Thyroid gland (tissue), 4 donors: ENCODE data around the gene TGM1. TPM values are rescaled to one million over a fixed set of nuclear protein-coding genes. Genes with fewer than 3 reads are reported as not detected.

Source experiments
- DNase-seq, 2 donors: peaks; one replicate each; pipeline ENCODE4 v3.0.0-alpha.2; 2019
- H3K27ac ChIP-seq, 3 donors: fragments of 200-600 bp; sonication (generic); 1 replicate in 2 of 3; 2 replicates in 1 of 3; pipeline ENCODE4 v1.5.1; 2016 to 2019; ENCODE audit warnings: mild to moderate bottlenecking in 1 of 3, moderate library complexity in 1 of 3
- H3K27me3 ChIP-seq: fragments of 200-600 bp; sonication (generic); one replicate; pipeline ENCODE4 v1.5.1; 2019
- H3K36me3 ChIP-seq, 2 donors: fragments of 200-600 bp; sonication (generic); one replicate each; pipeline ENCODE4 v1.5.1; 2016 to 2019
- H3K4me1 ChIP-seq, 2 donors: fragments of 200-600 bp; sonication (generic); one replicate each; pipeline ENCODE4 v1.5.1; 2017 to 2019
- H3K4me3 ChIP-seq, 3 donors: fragments of 200-600 bp; sonication (generic); replicated peaks in 1 of 3; 1 replicate in 2 of 3; 2 replicates in 1 of 3; pipeline ENCODE4 v1.5.1; 2016; ENCODE audit warnings: mild to moderate bottlenecking in 1 of 3
- H3K9me3 ChIP-seq: fragments of 200-600 bp; sonication (generic); one replicate; pipeline ENCODE4 v1.5.1; 2017
- CTCF ChIP-seq, 6 experiments: fragments of 200-600 bp in 3 of 6; fragments of 450-650 bp in 3 of 6; sonication (generic) in 3 of 6; IDR thresholded peaks; one replicate each; pipeline ENCODE4 v1.5.1; 2016 to 2019; ENCODE audit warnings: antibody characterized with exemption in 6 of 6, mild to moderate bottlenecking in 2 of 6, inconsistent platforms in 1 of 6, moderate library complexity in 1 of 6
- POLR2A ChIP-seq, 2 donors: fragments of 450-650 bp; IDR thresholded peaks; one replicate each; pipeline ENCODE4 v1.6.1; 2017; ENCODE audit warnings: antibody characterized with exemption in 2 of 2, mild to moderate bottlenecking in 2 of 2, moderate library complexity in 1 of 2
- WGBS, 2 donors: methylation state at CpG; one replicate each; pipeline ENCODE4 v1.1.5; 2017; 5-methylcytosine and 5-hydroxymethylcytosine counted together
- intact Hi-C: fragments of 100-400 bp; cut with DNase I; formaldehyde crosslinking; loops from one replicate; pipeline ENCODE4 v1.15.1; 2023
- total RNA-seq, 4 donors: library from RNA; depleted of rRNA; stranded (reverse); fragments of >200 nt; gene quantifications; one replicate each; pipeline ENCODE4 v1.2.3, GENCODE V29; 2016

TGM1 gene
- total RNA-seq, 4 donors from 2014 or later, result 1.9 to 2.8 (median 2.0) TPM

GRCh38 chr14:24284501-24285035, 21.6 kb upstream of the TGM1 start:
- DNase-seq, result no peak
- Histone ChIP-seq H3K27ac (no peak overlapping the region), H3K36me3 (no peaks in the 10 kb centered on the region), H3K27me3 (no peaks in the 10 kb centered on the region), H3K4me3 (no peak overlapping the region), H3K9me3 (no peaks in the 10 kb centered on the region), H3K4me1 (peaks cover 4 to 17% of the 10 kb centered on the region in 2 donors)
- 84 to 85% methylated on average over 11 of the region's 11 CpGs for WGBS, 2 donors
- intact Hi-C loops, result no loop called here
- TF ChIP-seq CTCF (IDR thresholded peaks at IDR 0.05) (no peak), POLR2A (IDR thresholded peaks at IDR 0.05) (no peak)

GRCh38 chr14:24283796-24284460, 21.0 kb upstream of the TGM1 start:
- no peak overlapping the region for H3K27ac ChIP-seq
- 94% methylated on average over 4 to 5 of the region's 5 CpGs for WGBS, 2 donors

GRCh38 chr14:24282736-24283135, 19.8 kb upstream of the TGM1 start:
- no peak for DNase-seq
- intact Hi-C loops, result no loop called here
- 74 to 77% methylated on average over 3 of the region's 3 CpGs for WGBS, 2 donors
- Histone ChIP-seq H3K27me3 (no peaks in the 10 kb centered on the region), H3K4me3 (no peak overlapping the region), H3K9me3 (no peaks in the 10 kb centered on the region), H3K36me3 (no peaks in the 10 kb centered on the region), H3K27ac (no peak overlapping the region), H3K4me1 (peaks cover 4 to 17% of the 10 kb centered on the region in 2 donors)
- no peak for TF ChIP-seq POLR2A (IDR thresholded peaks at IDR 0.05)
- TF ChIP-seq CTCF (IDR thresholded peaks at IDR 0.05), result no peak

More at GRCh38 chr14:24283796-24284460, 21.0 kb upstream of the TGM1 start:
- Histone ChIP-seq H3K4me1 (peaks cover 4 to 17% of the 10 kb centered on the region in 2 donors), H3K36me3 (no peaks in the 10 kb centered on the region), H3K27me3 (no peaks in the 10 kb centered on the region), H3K4me3 (no peak overlapping the region), H3K9me3 (no peaks in the 10 kb centered on the region)
- no peak for TF ChIP-seq CTCF (IDR thresholded peaks at IDR 0.05)
- no peak for TF ChIP-seq POLR2A (IDR thresholded peaks at IDR 0.05)
- intact Hi-C loops, result no loop called here
- DNase-seq, result no peak

GRCh38 chr14:24281636-24282035, 18.7 kb upstream of the TGM1 start:
- TF ChIP-seq POLR2A (IDR thresholded peaks at IDR 0.05), result no peak
- no peak for TF ChIP-seq CTCF (IDR thresholded peaks at IDR 0.05)
- intact Hi-C loops, result no loop called here
- H3K9me3 ChIP-seq, result no peaks in the 10 kb centered on the region
- no peaks in the 10 kb centered on the region for H3K27me3 ChIP-seq
- no peak overlapping the region for H3K27ac ChIP-seq
- no peaks in the 10 kb centered on the region for H3K36me3 ChIP-seq
- no peak for DNase-seq
- WGBS, 2 donors, result 92 to 96% methylated on average over 7 of the region's 7 CpGs
- peaks cover 4 to 17% of the 10 kb centered on the region in 2 donors for H3K4me1 ChIP-seq
- H3K4me3 ChIP-seq, result no peak overlapping the region

GRCh38 chr14:24280797-24281460, 18.0 kb upstream of the TGM1 start:
- intact Hi-C loops, result no loop called here

More at GRCh38 chr14:24280797-24281460, 18.0 kb upstream of the TGM1 start:
- H3K9me3 ChIP-seq, result no peaks in the 10 kb centered on the region
- 69 to 81% methylated on average over 6 of the region's 6 CpGs for WGBS, 2 donors
- peaks cover 4 to 17% of the 10 kb centered on the region in 2 donors for H3K4me1 ChIP-seq
- no peaks in the 10 kb centered on the region for H3K27me3 ChIP-seq
- H3K27ac ChIP-seq, result no peak overlapping the region
- H3K4me3 ChIP-seq, result no peak overlapping the region
- no peak for DNase-seq
- no peaks in the 10 kb centered on the region for H3K36me3 ChIP-seq
- no peak for TF ChIP-seq POLR2A (IDR thresholded peaks at IDR 0.05)
